ENCODE measurements around the gene TUB.

Gene TUB

GRCh38 chr11:8045839-8046238, 35.2 kb upstream of the TUB start:
- no peak for DNase-seq (ENCODE audit: low read depth in 2 of 3, low spot score in 2 of 3)

DNA sequence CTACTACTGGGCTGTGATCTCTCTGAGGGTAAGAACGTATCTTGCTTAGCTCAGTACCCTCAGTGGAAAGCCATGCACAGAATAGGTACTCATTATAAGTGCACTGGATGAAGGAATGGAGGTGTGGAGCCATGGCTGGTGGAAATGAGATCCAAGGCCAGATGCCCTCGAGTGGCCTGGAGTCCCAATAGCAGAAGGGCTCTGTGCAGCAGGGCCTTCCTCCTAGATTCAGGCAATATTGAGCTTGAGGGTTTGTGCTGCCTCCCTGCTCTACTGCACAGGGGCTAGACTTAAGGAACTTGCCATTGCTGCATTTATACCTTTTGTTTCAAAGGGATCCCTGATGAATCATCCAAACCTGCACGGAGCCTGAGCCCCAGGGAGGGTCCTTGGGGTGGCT, 33.6 kb upstream of the TUB start:
- DNase-seq (ENCODE audit: low read depth in 2 of 3, low spot score in 2 of 3), result no peak

DNA sequence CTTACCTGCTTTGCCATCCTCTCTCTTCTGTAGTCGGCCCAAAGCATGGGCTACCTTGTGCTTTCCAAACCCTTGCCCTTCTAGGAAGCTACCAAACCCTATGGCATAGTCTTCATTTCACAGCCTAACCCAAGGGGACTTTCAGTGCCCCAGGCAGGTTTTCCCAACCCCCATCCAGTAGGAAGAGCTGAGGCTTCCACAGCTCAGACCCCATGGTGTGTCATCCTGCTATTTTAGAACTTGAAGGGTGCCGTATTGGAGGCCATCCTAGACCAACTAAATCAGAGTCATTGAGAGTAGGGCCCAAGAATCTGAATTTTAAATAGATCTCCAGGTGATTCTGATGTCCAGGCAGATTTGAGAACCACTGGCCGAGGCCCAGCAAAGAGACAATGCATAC, 31.9 kb upstream of the TUB start:
- DNase-seq (ENCODE audit: low read depth in 2 of 3, low spot score in 2 of 3), result no peak

GRCh38 chr11:8055091-8055835, 25.7 kb upstream of the TUB start:
- no peak for DNase-seq (ENCODE audit: low read depth in 2 of 3, low spot score in 2 of 3)

GRCh38 chr11:8055836-8056526, 25.0 kb upstream of the TUB start:
- no peak for DNase-seq (ENCODE audit: low read depth in 2 of 3, low spot score in 2 of 3)

GRCh38 chr11:8056810-8057463, 24.1 kb upstream of the TUB start:
- DNase-seq (ENCODE audit: low read depth in 2 of 3, low spot score in 2 of 3), result no peak

- no peak for DNase-seq (ENCODE audit: low read depth in 2 of 3, low spot score in 2 of 3)
Observed at GRCh38 chr11:8058216-8058615, 22.8 kb upstream of the TUB start.

GRCh38 chr11:8059030-8059429, 22.0 kb upstream of the TUB start:
- no peak for DNase-seq (ENCODE audit: low read depth in 2 of 3, low spot score in 2 of 3)

DNA sequence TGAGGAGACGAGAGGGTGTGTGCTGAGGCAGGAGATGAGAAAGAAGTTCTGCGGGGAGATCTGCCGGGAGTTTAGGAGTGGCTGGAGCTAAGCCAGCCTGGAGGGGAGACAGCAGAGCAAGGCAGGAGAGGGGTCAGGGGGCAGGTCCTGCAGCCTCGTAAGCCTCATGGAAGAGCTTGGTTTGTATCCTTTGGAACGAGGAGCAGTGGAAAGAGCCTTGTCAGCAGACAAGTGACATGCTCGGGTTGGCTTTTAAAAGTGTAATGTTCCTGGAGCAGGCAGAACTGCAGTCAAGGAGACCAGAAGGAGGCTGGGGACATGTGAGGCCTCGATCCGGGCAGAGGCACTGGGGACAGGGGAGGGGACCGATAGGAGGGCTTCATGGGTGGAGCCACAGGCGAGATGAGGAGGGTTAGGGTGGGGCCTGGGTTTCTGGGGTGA, 21.4 kb upstream of the TUB start:
- DNase-seq (ENCODE audit: low read depth in 2 of 3, low spot score in 2 of 3), result no peak

- DNase-seq (ENCODE audit: low read depth in 2 of 3, low spot score in 2 of 3), result no peak
Observed at GRCh38 chr11:8060146-8060719, 20.8 kb upstream of the TUB start.

- DNase-seq (ENCODE audit: low read depth in 2 of 3, low spot score in 2 of 3), result no peak
Observed at GRCh38 chr11:8060801-8061554, 20.0 kb upstream of the TUB start.

DNA sequence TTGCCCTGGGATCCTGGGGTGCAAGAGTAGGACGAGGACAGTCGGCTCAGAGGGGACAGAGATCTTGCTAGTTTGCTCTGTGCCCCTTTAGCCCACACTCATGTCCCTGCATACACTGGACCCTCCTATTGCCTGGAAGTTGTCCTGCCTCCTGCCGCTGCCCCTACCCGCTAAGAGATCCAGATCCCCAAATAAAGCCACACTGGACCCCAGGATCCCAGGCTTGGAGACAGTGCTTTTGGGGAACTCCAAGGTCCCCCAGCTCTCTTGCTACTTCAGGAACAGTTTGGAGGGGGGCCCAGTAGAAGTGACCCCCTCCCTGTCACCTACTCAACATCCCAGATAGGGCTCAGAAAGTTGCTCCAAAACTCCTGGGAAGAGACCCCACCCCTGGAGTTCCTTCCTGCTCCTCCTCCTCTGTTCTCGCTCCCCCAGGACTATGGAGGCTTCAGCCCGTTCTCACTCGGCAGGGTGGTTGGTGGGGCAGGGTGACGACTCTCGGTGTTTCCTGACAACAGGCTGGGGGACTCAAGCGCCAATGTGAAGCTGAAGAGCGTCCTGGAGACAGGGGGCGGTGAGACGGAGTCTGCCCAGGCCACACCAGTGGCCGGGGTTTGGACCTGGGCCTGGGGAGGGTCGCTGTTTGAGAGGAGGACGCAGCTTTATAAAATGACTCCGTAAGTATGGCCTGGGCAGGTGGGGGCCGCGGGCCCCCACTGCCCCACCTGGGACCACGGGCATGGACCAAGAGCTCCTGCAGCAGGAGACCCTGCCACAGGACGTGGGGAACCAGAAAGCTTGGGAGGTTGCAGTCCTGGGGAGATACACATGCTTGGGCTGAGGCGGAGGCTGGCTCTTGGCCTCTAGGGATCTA, 19.2 kb upstream of the TUB start:
- DNase-seq (ENCODE audit: low read depth in 2 of 3, low spot score in 2 of 3), result no peak

DNA sequence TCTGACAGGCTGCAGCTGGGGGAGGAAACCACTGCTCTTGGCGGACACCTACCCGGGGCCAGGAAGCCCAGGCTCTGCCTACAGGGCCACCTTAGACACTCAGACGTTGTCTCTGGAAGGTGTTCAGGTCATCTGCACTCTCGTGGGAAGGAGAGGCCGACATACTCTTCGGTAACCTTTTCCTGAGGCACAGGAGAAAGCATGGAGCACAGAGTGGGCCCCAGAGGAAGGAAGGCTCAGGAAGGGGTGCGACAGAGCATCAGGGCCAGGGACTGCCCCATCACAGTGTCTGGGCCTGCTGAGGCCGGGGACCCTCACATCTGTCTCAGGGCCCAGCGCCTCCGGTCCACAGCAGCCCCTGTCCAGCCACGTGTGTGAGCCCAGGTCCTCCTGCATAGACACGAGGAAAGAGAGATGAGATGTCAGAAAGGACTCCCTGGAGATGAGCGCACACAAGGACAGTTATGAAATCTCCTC, 18.2 kb upstream of the TUB start:
- DNase-seq (ENCODE audit: low read depth in 2 of 3, low spot score in 2 of 3), result no peak

- no peak for DNase-seq (ENCODE audit: low read depth in 2 of 3, low spot score in 2 of 3)
Observed at GRCh38 chr11:8063324-8063723, 17.7 kb upstream of the TUB start.

DNA sequence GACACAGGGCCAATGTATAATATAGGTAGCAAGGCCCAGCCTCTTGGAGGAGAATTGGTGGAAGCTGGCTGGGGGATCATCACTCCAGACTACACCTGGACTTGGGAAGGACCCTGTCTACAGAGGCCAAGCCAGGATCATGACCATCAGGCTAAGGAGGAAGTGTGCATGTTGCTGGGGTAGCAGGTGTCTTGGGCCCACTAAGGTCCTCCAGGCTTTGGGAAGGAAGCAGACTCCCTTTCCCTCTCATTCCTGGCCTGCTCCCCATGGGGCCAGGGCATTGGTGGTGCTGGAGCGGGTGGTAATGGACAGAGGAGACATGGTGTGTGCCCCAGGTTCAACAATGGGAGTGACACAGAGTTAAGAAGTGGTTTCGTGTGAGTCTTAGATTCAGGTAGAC, 16.0 kb upstream of the TUB start:
- DNase-seq (ENCODE audit: low read depth in 2 of 3, low spot score in 2 of 3), result no peak

GRCh38 chr11:8066036-8066910, 14.7 kb upstream of the TUB start:
- DNase-seq (ENCODE audit: low read depth in 2 of 3, low spot score in 2 of 3), result no peak

DNA sequence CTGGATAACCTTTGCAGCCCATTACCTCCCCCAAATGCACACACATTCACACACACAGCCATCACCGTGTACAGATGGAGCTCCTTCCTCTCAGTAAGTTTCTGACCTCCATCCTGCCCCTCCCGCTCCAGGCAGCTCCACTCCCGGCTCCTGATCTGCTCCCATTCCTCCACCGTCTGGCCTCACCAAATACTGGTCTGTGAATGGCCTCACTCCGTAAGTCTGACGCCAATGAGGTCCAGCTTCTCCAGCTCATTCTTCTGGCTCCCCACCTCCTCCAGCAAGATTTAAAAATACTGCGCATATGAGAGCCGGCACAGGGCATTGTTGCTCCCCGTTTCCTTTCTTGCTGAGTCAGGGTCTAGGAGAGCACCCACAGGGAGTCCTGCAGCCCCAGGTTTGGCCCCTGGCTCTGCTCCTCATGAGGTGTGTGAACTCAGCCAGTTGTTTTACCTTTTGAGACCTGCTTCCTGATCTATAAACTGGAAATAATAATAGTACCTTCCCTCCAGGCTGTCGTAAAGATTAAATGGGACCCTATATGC, 14.0 kb upstream of the TUB start:
- no peak for DNase-seq (ENCODE audit: low read depth in 2 of 3, low spot score in 2 of 3)

DNA sequence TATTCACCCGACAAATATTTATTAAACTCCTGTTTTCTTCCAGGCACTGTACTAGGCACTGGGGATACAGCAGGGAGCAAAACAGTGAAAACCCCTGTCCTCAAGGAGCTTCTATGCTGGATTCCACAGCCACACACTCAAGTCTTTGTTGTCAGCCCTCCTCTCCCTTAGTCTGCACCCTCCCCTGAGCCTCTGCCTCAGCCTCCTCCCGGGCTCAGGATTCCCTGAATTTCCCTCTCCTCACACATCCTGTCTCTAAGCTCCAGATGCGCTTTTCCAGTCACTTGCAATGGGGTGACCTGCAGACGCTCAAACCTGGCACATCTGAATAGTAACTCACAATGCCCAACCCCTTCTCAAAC, 13.5 kb upstream of the TUB start:
- DNase-seq (ENCODE audit: low read depth in 2 of 3, low spot score in 2 of 3), result no peak
